ENCODE results near the gene C1orf141. TPM values are rescaled to one million over a fixed set of nuclear protein-coding genes. Genes with fewer than 3 reads are reported as not detected.
A peak's percentile ranks its signal among the peaks of the same experiment; 100 is the strongest.

The C1orf141 gene
- total and polyA plus RNA-seq, 9 of the 15 experiments (the other 6 are each of a cell fraction or from before 2014, with no cell fraction given) = not detected

DNA sequence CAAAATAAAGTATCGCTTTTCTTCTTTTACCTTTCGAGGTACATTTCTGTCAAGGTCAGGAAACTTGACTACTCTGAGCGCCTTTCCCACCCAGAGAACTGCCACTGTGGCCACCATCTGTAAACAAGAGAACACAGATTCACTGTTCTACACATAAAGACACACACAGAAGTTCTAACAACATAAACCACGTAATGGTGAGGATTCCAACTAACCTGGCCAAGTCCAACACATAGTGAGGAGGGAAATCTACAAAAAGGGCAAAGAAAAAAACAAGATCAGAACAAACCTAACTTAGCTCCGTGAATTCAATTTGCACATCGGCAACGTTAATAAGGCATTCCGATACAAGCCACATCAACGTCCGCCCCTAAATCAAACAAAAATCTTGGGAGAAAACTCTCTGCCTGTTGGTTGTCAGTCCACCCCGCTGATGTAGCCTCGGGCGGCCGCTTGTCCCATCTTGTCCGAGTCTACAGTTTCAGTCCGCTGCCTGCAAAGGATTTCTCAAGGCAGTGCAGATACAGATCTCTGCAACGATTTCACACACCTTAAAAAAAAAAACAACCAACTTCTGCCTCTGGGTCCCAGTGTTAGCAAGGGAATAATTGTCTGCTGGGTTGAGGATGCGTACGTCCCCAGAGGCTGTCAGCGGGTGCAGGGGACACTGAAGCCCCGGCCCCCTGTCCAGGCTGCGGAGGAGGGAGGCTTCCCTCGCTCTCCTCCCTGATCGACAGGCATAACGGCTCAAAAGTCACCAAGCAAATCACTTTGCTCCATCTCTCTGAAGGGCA, 81.8 kb downstream of the C1orf141 start (continued):
- TF ChIP-seq THRA (IDR thresholded peaks at IDR 0.05) (no peak), ZNF778 (CRISPR knock-in tag; IDR thresholded peaks at IDR 0.05) (no peak), NR2C2 (CRISPR knock-in tag; IDR thresholded peaks at IDR 0.05) (0 out of 2 replicates have a peak, but pooled peaks have one; percentile 41), NR2C2 (tag; IDR thresholded peaks at IDR 0.05) (no peak), SOX6 (IDR thresholded peaks at IDR 0.05) (no peak), ZZZ3 (IDR thresholded peaks at IDR 0.05) (no peak), BCL6 (CRISPR knock-in tag; IDR thresholded peaks at IDR 0.05) (no peak), ETV1 (tag; conservative IDR thresholded peaks at IDR 0.05; ENCODE audit: low read depth) (no peak), ZNF197 (CRISPR knock-in tag; IDR thresholded peaks at IDR 0.05; ENCODE audit: low read depth) (0 out of 2 replicates have a peak, but pooled peaks have one; percentile 55), ARID2 (IDR thresholded peaks at IDR 0.05) (0 out of 2 replicates have a peak, but pooled peaks have one; percentile 18), MTA1 (IDR thresholded peaks at IDR 0.05; ENCODE audit: borderline replicate concordance) (0 out of 2 replicates have a peak, but pooled peaks have one; percentile 17), KDM5B (IDR thresholded peaks at IDR 0.05; ENCODE audit: insufficient replicate concordance, low read depth, low read length) (peak; percentile 7), CREB1 (IDR thresholded peaks at IDR 0.05) (no peak), CREB1 (CRISPR knock-in tag; IDR thresholded peaks at IDR 0.05) (no peak), ZNF785 (CRISPR knock-in tag; IDR thresholded peaks at IDR 0.05) (no peak), CBFA2T3 (IDR thresholded peaks at IDR 0.05) (no peak), DNMT1 (IDR thresholded peaks at IDR 0.05) (no peak), ZNF239 (CRISPR knock-in tag; IDR thresholded peaks at IDR 0.05) (no peak), ZNF589 (CRISPR knock-in tag; IDR thresholded peaks at IDR 0.05; ENCODE audit: low read depth) (no peak), NFE2 (IDR thresholded peaks at IDR 0.05; ENCODE audit: low read depth) (no peak), MECOM (CRISPR knock-in tag; IDR thresholded peaks at IDR 0.05) (no peak), TAF9B (IDR thresholded peaks at IDR 0.05; ENCODE audit: partially characterized antibody) (no peak), PBX2 (CRISPR knock-in tag; IDR thresholded peaks at IDR 0.05; ENCODE audit: low read depth) (no peak), PBX2 (tag; conservative IDR thresholded peaks at IDR 0.05; ENCODE audit: low read depth) (0 out of 2 replicates have a peak, but pooled peaks have one; percentile 37)
- TF ChIP-seq, protein P1, sequence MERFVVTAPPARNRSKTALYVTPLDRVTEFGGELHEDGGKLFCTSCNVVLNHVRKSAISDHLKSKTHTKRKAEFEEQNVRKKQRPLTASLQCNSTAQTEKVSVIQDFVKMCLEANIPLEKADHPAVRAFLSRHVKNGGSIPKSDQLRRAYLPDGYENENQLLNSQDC (CRISPR knock-in tag; IDR thresholded peaks at IDR 0.05) = no peak
- TF ChIP-seq, protein P2, sequence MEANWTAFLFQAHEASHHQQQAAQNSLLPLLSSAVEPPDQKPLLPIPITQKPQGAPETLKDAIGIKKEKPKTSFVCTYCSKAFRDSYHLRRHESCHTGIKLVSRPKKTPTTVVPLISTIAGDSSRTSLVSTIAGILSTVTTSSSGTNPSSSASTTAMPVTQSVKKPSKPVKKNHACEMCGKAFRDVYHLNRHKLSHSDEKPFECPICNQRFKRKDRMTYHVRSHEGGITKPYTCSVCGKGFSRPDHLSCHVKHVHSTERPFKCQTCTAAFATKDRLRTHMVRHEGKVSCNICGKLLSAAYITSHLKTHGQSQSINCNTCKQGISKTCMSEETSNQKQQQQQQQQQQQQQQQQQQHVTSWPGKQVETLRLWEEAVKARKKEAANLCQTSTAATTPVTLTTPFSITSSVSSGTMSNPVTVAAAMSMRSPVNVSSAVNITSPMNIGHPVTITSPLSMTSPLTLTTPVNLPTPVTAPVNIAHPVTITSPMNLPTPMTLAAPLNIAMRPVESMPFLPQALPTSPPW (CRISPR knock-in tag; IDR thresholded peaks at IDR 0.05) = no peak
